Left ventricle myocardium inferior (tissue), 1 donor: Measurements from ENCODE around the gene ZBTB8OS. TPM values are rescaled to one million over a fixed set of nuclear protein-coding genes. Genes with fewer than 3 reads are reported as not detected.
"Not testable (repeated sequence)": the region's sequence is repeated elsewhere in the genome, so short reads cannot be mapped to it uniquely, and the experiment has no call there.

ENCODE experiments used
- DNase-seq: peaks from one replicate; pipeline ENCODE4 v3.0.0-alpha.2; 2020
- H3K27ac ChIP-seq: fragments of 200-600 bp; replicated peaks from 2 replicates; pipeline ENCODE4 v1.8.0; 2021
- H3K27me3 ChIP-seq: fragments of 200-600 bp; 2 replicates; pipeline ENCODE4 v1.8.0; 2021; ENCODE audit warnings: low read depth
- H3K36me3 ChIP-seq: fragments of 200-600 bp; 2 replicates; pipeline ENCODE4 v1.8.0; 2021
- H3K4me1 ChIP-seq: fragments of 200-600 bp; 2 replicates; pipeline ENCODE4 v1.8.0; 2021
- H3K4me3 ChIP-seq: fragments of 200-600 bp; 2 replicates; pipeline ENCODE4 v1.8.0; 2021; ENCODE audit warnings: mild to moderate bottlenecking, moderate library complexity
- H3K9me3 ChIP-seq: fragments of 200-600 bp; replicated peaks from 2 replicates; pipeline ENCODE4 v1.8.0; 2021
- intact Hi-C: fragments of 100-400 bp; cut with micrococcal nuclease; formaldehyde crosslinking; loops from one replicate; pipeline ENCODE4 v1.11.0; 2022
- total RNA-seq: library from RNA; stranded (reverse); fragmentation: NEBNext Ultra II Directional; extraction: Animal tissue kit (Norgen Biotek cat#: 25700); gene quantifications from one replicate; pipeline ENCODE4 v1.2.1, GENCODE V29; 2021
- TF ChIP-seq, protein P1 (sequence below): fragments of 200-600 bp; IDR thresholded peaks from 2 replicates; pipeline ENCODE4 v1.8.0; 2021; ENCODE audit warnings: antibody characterized with exemption, mild to moderate bottlenecking, borderline replicate concordance
- donor health status: DM: no; HTN: yes; CAD: no; lungs with severe emphysema.

Gene ZBTB8OS
- total RNA-seq, 1 donor from 2014 or later = 32.4 TPM

DNA sequence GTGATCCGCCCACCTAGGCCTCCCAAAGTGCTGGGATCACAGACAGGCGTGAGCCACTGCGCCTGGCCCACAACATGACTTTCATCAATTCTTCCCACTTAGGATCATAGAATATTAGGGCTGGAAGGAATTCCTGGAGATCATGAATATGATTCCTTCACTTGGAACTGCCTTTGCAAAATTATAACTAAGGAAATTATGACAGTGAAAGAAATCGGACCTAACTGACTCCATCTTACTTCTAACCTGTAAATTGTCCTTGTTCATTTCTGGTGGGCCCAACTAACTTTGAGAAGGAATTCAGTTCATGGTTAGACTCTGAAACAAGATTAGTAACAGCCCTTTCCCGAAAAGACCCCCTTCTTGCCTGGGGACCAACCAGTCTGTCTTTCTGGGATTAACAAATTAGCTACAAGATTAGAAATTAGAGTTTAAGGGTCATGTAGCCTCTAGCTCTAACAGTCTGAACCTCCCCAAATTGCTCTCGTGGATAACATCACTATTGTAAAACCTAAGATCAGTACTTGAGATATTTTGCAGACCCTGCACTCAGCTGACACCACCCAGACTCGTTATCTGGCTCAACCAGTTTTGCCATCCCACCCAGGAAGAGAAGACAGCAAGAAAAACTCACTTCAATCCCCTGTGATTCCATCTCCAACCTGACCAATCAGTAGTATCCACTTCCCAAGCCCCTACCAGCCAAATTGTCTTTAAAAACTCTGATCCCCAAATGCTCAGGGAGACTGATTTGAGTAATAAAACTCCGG is 14.7 kb downstream of the ZBTB8OS start:
- peaks cover 35% of the 10 kb centered on the region for H3K36me3 ChIP-seq
- no peak for DNase-seq
- no peak overlapping the region for H3K27ac ChIP-seq
- TF ChIP-seq, protein P1, sequence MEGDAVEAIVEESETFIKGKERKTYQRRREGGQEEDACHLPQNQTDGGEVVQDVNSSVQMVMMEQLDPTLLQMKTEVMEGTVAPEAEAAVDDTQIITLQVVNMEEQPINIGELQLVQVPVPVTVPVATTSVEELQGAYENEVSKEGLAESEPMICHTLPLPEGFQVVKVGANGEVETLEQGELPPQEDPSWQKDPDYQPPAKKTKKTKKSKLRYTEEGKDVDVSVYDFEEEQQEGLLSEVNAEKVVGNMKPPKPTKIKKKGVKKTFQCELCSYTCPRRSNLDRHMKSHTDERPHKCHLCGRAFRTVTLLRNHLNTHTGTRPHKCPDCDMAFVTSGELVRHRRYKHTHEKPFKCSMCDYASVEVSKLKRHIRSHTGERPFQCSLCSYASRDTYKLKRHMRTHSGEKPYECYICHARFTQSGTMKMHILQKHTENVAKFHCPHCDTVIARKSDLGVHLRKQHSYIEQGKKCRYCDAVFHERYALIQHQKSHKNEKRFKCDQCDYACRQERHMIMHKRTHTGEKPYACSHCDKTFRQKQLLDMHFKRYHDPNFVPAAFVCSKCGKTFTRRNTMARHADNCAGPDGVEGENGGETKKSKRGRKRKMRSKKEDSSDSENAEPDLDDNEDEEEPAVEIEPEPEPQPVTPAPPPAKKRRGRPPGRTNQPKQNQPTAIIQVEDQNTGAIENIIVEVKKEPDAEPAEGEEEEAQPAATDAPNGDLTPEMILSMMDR = no peak
- no peaks in the 10 kb centered on the region for H3K9me3 ChIP-seq
- intact Hi-C loops = no loop called here
- no peak overlapping the region for H3K4me3 ChIP-seq
- no peaks in the 10 kb centered on the region for H3K27me3 ChIP-seq
- no peaks in the 10 kb centered on the region for H3K4me1 ChIP-seq

DNA sequence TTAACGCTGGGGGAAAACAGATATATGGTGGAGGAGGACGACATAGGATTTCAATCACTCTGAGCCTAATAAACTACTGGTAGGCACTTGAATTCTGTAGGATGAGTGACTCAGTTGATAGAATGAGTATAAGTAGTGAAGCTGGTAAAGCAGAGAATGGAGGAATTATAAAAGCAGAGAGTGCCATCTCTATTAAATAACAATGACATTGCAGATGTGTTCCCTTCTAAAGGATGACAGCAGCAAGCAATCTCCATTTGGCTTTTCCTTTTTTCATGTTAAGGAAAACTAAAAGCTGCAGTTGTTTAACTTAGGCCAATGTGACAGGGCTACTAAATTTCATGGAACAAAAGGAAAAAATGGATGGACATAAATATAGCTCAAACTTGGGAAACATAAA is 17.5 kb downstream of the ZBTB8OS start:
- H3K9me3 ChIP-seq = no peaks in the 10 kb centered on the region
- no peak overlapping the region for H3K4me3 ChIP-seq
- H3K27me3 ChIP-seq = no peaks in the 10 kb centered on the region
- TF ChIP-seq, protein P1 = no peak
- no peak overlapping the region for H3K27ac ChIP-seq
- intact Hi-C loops = no loop called here
- DNase-seq = no peak
- peaks cover 54% of the 10 kb centered on the region for H3K36me3 ChIP-seq
- H3K4me1 ChIP-seq = no peaks in the 10 kb centered on the region

DNA sequence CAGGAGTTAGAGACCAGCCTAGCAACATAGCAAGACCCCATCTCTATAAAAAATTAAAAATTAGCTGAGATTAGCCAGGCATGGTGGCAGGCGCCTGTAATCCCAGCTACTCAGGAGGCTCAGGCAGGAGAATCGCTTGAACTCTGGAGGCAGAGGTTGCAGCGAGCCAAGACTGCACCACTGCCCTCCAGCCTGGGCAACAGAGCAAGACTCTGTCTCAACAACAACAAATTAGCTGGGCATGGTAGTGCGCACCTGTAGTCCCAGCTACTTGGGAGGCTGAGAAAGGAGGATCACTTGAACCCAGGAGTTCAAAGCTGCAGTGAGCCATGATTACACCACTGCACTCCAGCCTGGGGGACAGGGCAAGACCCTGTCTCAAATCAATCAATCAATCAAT is 20.2 kb downstream of the ZBTB8OS start:
- H3K27ac ChIP-seq, H3K9me3 ChIP-seq, H3K27me3 ChIP-seq, DNase-seq, H3K4me1 ChIP-seq, H3K4me3 ChIP-seq, intact Hi-C loops: not testable (repeated sequence)
- peaks cover 62% of the 10 kb centered on the region for H3K36me3 ChIP-seq

DNA sequence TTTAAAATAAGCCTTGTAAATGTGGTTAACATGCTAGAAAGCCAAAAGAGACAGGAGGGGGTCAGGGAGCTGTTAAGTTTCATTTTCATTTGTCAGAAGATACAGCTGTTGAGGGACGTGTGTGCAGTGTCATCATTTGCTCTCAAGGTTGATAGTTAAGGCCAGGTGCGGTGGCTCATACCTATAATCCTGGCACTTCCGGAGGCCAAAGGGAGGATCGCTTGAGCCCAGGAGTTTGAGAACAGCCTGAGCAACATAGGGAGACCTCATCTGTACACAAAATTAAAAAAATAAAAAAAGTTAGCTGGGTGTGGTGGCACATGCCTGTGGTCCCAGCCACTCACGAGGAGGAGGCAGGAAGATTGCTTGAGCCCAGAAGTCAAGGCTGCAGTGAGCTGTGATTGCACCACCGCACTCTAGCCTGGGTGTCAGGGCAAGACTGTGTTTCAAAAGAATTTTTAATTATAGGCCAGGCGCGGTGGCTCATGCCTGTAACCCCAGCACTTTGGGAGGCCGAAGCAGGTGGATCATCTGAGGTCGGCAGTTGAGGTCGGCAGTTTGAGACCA is 22.7 kb downstream of the ZBTB8OS start:
- Histone ChIP-seq H3K4me3 (no peak overlapping the region), H3K36me3 (peaks cover 48% of the 10 kb centered on the region), H3K9me3 (no peaks in the 10 kb centered on the region), H3K4me1 (no peaks in the 10 kb centered on the region), H3K27ac (no peak overlapping the region), H3K27me3 (no peaks in the 10 kb centered on the region)
- intact Hi-C loops = no loop called here
- DNase-seq = no peak
- TF ChIP-seq, protein P1 = no peak

DNA sequence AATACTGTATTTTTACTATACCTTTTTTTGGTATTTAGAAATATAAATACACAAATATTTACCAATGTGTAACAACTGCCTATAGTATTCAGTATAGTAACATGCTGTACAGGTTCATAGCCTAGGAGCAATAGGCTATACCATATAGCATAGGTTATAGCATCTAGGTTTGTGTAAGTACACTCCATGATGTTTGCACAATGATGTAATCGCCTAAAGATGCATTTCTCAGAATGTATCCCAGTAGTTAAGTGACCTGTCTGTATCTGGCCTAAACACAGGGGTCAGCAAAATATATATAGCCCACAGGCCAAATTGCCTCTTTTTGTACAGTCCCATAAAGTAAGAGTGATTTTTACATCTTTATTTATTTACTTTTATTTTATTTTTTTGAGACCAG is 24.2 kb downstream of the ZBTB8OS start:
- DNase-seq = no peak
- Histone ChIP-seq H3K27me3 (no peaks in the 10 kb centered on the region), H3K4me3 (no peak overlapping the region), H3K27ac (no peak overlapping the region), H3K9me3 (no peaks in the 10 kb centered on the region), H3K36me3 (peaks cover 47% of the 10 kb centered on the region), H3K4me1 (no peaks in the 10 kb centered on the region)
- intact Hi-C loops = no loop called here
- TF ChIP-seq, protein P1 = no peak

DNA sequence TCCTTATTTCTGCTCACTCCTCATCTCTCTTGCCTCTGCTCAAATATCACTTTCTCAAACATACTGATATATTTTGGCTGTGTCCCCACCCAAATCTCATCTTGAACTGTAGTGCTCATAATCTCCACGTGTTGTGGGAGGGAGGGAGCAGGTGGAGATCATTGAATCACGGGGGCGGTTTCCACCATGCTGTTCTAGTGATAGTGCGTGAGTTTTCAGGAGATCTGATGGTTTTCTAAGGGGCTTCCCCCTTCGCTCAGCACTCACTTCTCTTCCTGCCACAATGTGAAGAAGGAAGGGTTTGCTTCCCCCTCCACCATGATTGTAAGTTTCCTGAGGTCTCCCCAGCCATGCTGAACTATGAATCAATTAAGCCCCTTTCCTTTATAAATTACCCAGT is 26.6 kb downstream of the ZBTB8OS start:
- no peak for DNase-seq
- no peaks in the 10 kb centered on the region for H3K9me3 ChIP-seq
- H3K36me3 ChIP-seq = peaks cover 29% of the 10 kb centered on the region
- H3K27me3 ChIP-seq = no peaks in the 10 kb centered on the region
- no peak overlapping the region for H3K27ac ChIP-seq
- no peaks in the 10 kb centered on the region for H3K4me1 ChIP-seq
- TF ChIP-seq, protein P1 = no peak
- intact Hi-C loops = no loop called here
- no peak overlapping the region for H3K4me3 ChIP-seq
